GM19240 (cell line): ENCODE results near the gene ARID3A.
"Not testable (repeated sequence)": the region's sequence is repeated elsewhere in the genome, so short reads cannot be mapped to it uniquely, and the experiment has no call there.

ENCODE experiments used
- DNase-seq: peaks from one replicate; pipeline ENCODE4 v3.0.0; 2011; ENCODE audit warnings: low spot score; ENCODE audit not compliant: insufficient read length

Gene ARID3A, protein sequence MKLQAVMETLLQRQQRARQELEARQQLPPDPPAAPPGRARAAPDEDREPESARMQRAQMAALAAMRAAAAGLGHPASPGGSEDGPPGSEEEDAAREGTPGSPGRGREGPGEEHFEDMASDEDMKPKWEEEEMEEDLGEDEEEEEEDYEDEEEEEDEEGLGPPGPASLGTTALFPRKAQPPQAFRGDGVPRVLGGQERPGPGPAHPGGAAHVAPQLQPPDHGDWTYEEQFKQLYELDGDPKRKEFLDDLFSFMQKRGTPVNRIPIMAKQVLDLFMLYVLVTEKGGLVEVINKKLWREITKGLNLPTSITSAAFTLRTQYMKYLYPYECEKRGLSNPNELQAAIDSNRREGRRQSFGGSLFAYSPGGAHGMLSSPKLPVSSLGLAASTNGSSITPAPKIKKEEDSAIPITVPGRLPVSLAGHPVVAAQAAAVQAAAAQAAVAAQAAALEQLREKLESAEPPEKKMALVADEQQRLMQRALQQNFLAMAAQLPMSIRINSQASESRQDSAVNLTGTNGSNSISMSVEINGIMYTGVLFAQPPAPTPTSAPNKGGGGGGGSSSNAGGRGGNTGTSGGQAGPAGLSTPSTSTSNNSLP

GRCh38 chr19:925526-926322, at the start of gene ARID3A:
Gene ARID3A (plus strand): TSS chr19:926035. CDS start chr19:929529, 3,494 bp downstream.
- peak; percentile 92 for DNase-seq

- no peak for DNase-seq
Observed at GRCh38 chr19:876089-876488, 49.7 kb upstream of the ARID3A start.

- no peak for DNase-seq
Observed at GRCh38 chr19:876780-877314, 49.0 kb upstream of the ARID3A start.

DNA sequence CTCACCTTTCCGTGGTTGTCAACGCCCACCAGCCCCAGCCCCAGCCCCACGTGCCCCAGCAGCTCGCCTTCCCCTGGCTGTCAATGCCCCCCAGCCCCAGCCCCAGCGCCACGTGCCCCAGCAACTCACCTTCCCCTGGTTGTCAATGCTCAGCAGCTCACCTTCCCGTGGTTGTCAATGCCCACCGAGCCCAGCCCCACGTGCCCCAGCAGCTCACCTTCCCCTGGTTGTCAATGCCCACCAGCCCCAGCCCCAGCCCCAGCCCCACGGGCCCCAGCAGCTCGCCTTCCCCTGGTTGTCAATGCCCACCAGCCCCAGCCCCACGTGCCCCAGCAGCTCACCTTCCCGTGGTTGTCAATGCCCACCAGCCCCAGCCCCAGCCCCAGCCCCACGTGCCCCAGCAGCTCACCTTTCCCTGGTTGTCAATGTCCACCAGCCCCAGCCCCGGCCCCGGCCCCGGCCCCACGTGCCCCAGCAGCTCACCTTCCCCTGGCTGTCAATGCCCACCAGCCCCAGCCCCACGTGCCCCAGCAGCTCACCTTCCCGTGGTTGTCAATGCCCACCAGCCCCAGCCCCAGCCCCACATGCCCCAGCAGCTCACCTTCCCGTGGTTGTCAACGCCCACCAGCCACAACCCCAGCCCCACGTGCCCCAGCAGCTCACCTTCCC, 47.7 kb upstream of the ARID3A start:
- not testable (repeated sequence) for DNase-seq

DNA sequence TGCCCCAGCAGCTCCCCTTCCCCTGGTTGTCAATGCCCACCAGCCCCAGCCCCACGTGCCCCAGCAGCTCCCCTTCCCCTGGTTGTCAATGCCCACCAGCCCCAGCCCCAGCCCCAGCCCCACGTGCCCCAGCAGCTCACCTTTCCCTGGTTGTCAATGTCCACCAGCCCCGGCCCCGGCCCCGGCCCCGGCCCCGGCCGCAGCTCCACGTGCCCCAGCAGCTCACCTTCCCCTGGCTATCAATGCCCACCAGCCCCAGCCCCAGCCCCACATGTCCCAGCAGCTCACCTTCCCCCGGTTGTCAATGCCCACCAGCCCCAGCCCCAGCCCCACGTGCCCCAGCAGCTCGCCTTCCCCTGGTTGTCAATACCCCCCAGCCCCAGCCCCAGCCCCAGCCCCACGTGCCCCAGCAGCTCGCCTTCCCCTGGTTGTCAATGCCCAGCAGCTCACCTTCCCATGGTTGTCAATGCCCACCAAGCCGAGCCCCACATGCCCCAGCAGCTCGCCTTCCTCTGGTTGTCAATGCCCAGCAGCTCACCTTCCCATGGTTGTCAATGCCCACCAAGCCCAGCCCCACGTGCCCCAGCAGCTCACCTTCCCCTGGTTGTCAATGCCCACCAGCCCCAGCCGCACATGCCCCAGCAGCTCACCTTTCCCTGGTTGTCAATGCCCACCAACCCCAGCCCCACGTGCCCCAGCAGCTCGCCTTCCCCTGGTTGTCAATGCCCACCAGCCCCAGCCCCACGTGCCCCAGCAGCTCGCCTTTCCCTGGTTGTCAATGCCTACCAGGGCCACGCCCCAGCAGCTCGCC, 46.9 kb upstream of the ARID3A start:
- DNase-seq: not testable (repeated sequence)

- no peak for DNase-seq
Observed at GRCh38 chr19:879711-880438, 46.0 kb upstream of the ARID3A start.

GRCh38 chr19:881385-882071, 44.3 kb upstream of the ARID3A start:
- no peak for DNase-seq

DNA sequence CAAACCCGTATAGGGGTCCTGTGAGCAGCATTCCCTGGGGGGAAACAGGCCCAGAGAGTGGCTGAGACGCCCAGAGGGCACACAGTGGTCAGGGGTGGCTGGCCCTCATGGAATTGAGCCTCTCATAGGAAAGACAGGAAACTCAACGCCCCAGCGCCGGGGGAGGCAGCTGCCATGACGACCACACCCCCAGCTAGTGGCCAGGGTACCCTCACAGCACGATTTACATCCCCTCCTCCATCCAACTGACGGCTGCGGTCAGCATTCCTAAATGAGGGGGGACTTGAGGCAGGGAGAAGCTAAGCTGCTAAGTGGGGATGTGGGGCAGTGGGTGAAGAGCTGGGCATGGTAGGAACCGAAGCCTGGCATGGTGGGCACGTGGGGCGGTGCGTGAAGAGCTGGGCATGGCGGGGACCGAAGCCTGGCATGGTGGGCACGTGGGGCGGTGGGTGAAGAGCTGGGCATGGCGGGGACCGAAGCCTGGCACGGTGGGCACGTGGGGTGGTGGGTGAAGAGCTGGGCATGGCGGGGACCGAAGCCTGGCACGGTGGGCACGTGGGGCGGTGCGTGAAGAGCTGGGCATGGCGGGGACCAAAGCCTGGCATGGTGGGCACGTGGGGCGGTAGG, 42.9 kb upstream of the ARID3A start:
- no peak for DNase-seq

- DNase-seq: no peak
Observed at GRCh38 chr19:883661-884211, 42.1 kb upstream of the ARID3A start.

GRCh38 chr19:884420-885211, 41.2 kb upstream of the ARID3A start:
- DNase-seq: no peak

DNA sequence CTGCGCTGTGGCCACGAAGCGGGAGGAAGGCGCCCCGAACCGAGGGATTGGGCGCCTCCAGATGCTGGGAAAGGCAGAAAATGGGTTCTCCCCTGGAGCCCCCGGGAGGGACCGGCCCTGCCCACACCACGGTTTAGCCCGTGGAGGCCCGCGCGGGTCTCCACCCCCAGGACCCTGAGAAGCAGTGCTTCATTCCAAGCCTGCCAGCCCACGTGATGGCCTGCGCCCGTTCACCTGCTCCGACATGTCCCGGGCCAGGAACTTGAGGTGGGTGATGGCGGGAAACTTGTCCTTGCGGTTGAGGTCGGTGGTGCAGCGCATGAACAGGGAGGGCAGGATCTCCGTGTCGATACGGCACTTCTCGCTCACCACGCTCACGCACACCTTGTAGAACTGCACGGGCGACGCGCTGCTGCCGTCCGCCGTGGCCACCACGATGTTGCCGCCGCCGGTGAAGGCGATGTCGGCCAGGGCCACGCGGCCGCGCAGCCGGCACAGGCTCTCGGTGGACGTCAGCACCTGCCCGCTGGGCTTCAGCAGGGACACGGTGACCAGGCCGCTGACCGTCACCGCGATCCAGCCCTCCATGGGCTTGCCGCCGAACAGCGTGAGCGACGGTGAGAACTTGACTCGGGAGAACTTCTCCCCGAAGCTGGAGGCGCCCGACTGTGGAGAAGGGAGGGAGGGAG, 40.2 kb upstream of the ARID3A start:
- DNase-seq: no peak

- no peak for DNase-seq
Observed at GRCh38 chr19:887072-887471, 38.8 kb upstream of the ARID3A start.

DNA sequence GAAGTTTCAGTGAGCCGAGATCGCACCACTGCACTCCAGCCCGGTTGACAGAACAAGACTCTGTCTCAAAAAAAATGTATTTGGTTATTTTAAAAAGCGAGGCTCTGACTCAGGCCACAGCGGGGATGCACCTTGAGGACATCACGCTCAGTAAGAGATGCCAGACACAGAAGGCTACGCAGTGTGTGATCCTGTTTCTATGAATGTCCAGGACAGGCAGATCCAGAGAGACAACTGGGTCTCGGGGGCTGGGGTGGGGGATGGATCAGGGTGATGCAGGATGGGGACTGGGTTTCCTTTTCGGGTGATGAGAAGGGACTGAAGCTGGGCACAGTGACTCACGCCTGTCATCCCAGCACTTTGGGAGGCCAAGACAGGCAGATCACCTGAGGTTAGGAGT, 38.2 kb upstream of the ARID3A start:
- no peak for DNase-seq

GRCh38 chr19:888581-889385, 37.1 kb upstream of the ARID3A start:
- DNase-seq: no peak

DNA sequence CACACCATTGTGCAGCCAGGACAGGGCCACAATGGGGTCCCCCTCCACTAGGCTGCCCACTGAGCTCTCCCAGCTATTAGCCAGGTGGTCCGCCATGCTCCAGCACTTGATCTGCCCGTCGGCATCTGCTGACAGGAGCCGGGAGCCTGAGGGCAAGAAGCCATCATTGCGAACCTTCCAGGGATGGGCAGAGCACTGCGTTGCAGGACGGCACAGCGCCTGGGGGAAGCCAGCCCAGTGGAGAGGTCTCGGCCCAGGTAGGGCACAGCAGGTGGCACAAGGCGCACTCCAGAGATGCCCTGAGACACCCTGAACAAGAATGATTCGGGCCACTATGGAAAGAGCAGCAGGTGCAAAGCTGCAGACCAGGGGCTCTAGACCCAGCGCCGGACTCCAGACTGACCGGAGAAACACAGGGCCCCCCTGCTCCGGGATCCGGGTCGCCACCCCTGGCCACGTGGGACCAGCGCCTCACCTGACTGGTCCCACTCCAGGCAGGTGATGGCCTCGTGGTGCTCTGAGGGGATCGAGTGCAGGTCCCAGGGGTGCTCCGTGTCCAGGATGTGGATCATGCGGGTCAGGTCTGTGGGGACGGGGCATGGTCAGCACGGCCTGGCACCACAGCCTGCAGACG, 36.1 kb upstream of the ARID3A start:
- DNase-seq: no peak

DNA sequence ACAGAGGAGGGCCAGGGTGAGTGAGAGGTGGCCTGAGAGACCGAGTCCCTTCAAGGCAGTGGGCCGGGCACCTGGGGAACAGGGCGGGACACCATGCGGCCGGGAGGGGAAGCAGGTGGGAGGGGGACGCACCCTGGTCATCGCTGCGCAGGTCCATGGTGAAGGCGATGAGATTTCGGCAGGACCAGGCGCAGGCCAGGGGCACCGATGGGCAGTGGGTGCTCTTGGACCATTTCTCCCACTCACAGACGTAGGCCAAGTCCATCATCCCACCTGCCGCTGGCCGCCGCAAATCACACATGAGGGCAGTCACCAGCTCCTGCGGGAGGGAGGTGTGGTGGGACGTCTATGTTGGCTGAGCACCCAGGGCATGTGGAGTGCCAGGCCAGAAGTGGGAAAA, 35.0 kb upstream of the ARID3A start:
- no peak for DNase-seq
